ENCODE results near the gene RSRP1. TPM values are rescaled to one million over a fixed set of nuclear protein-coding genes. Genes with fewer than 3 reads are reported as not detected.
A peak's percentile ranks its signal among the peaks of the same experiment; 100 is the strongest.

Gene RSRP1
- total RNA-seq, 4 donors from 2014 or later, result 229 to 358 (median 274) TPM

- Histone ChIP-seq H3K4me1 (peaks cover 0 to 27% (median 0%) of the 10 kb centered on the region in 4 donors), H3K9me3 (no peaks in the 10 kb centered on the region), H3K4me3 (no peak overlapping the region), H3K36me3 (no peaks in the 10 kb centered on the region), H3K27me3 (no peaks in the 10 kb centered on the region), H3K27ac (peak overlapping the region in 1 of 4 donors; percentile 30)
- DNase-seq, result no peak
- no peak for TF ChIP-seq POLR2A (IDR thresholded peaks at IDR 0.05)
- TF ChIP-seq, protein P1, sequence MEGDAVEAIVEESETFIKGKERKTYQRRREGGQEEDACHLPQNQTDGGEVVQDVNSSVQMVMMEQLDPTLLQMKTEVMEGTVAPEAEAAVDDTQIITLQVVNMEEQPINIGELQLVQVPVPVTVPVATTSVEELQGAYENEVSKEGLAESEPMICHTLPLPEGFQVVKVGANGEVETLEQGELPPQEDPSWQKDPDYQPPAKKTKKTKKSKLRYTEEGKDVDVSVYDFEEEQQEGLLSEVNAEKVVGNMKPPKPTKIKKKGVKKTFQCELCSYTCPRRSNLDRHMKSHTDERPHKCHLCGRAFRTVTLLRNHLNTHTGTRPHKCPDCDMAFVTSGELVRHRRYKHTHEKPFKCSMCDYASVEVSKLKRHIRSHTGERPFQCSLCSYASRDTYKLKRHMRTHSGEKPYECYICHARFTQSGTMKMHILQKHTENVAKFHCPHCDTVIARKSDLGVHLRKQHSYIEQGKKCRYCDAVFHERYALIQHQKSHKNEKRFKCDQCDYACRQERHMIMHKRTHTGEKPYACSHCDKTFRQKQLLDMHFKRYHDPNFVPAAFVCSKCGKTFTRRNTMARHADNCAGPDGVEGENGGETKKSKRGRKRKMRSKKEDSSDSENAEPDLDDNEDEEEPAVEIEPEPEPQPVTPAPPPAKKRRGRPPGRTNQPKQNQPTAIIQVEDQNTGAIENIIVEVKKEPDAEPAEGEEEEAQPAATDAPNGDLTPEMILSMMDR (IDR thresholded peaks at IDR 0.05), result no peak
Observed at GRCh38 chr1:25194054-25194453, 53.2 kb downstream of the RSRP1 start.

GRCh38 chr1:25193229-25193628, 54.0 kb downstream of the RSRP1 start:
- no peak overlapping the region for H3K27ac ChIP-seq
- H3K36me3 ChIP-seq, result no peaks in the 10 kb centered on the region
- H3K9me3 ChIP-seq, result no peaks in the 10 kb centered on the region
- H3K4me3 ChIP-seq, result peak overlapping the region in 1 of 4 donors; percentile 8
- TF ChIP-seq, protein P1 (IDR thresholded peaks at IDR 0.05), result no peak
- TF ChIP-seq POLR2A (IDR thresholded peaks at IDR 0.05), result no peak
- H3K27me3 ChIP-seq, result no peaks in the 10 kb centered on the region
- H3K4me1 ChIP-seq, result peaks cover 0 to 23% (median 0%) of the 10 kb centered on the region in 4 donors
- peak in 2 of 3 donors; percentile 65 to 68 for DNase-seq

Other genes with a start within 250 kb of the RSRP1 start
- 10 to 100 TPM; 24.8 to 45.7 (median 30.9) TPM for gene SYF2, start 15.0 kb downstream of the RSRP1 start, total RNA-seq
- gene RHD, start 25.1 kb upstream of the RSRP1 start, total RNA-seq, result not detected
- 100 to 1,000 TPM in 1 of 4 donors, 10 to 100 TPM in 3; 43.7 to 101 (median 56.2) TPM for gene TMEM50A, start 90.9 kb upstream of the RSRP1 start, total RNA-seq
- under 1 TPM in 1 of 4 donors, not detected in 3; 0.70 TPM for gene RHCE, start 173.4 kb upstream of the RSRP1 start, total RNA-seq
- 10 to 100 TPM; 17.7 to 25.6 (median 22.8) TPM for gene MACO1, start 183.4 kb upstream of the RSRP1 start, total RNA-seq

All from Peyer's patch (tissue), 4 donors.